ENCODE measurements around the gene ADARB2. TPM values are rescaled to one million over a fixed set of nuclear protein-coding genes. Genes with fewer than 3 reads are reported as not detected.

ADARB2 gene
- total RNA-seq, 4 donors from 2014 or later: 2.3 to 3.7 (median 2.6) TPM

- peak overlapping the region in 2 of 4 donors; percentile 40 to 54 for H3K27ac ChIP-seq (replicated peaks in 1 of 4)
- 90% methylated on average over 18 of the region's 24 CpGs for WGBS
- no peak for DNase-seq (ENCODE audit: extremely low spot score)
Measured at GRCh38 chr10:1199897-1200721, 537.2 kb downstream of the ADARB2 start.

GRCh38 chr10:1199345-1199673 lies 538.0 kb downstream of the ADARB2 start:
- Histone ChIP-seq H3K36me3 (no peaks in the 10 kb centered on the region), H3K9me3 (no peaks in the 10 kb centered on the region), H3K27ac (replicated peaks in 1 of 4) (no peak overlapping the region), H3K4me1 (peaks cover 0 to 7% (median 0%) of the 10 kb centered on the region in 4 donors), H3K4me3 (no peak overlapping the region), H3K27me3 (peaks cover 0 to 26% (median 0%) of the 10 kb centered on the region in 4 donors)
- intact Hi-C loops (cut with DNase I): no loop called here
- TF ChIP-seq EP300 (IDR thresholded peaks at IDR 0.05) (no peak), CTCF (IDR thresholded peaks at IDR 0.05) (no peak), POLR2A (IDR thresholded peaks at IDR 0.05; ENCODE audit: low read depth) (no peak), POLR2AphosphoS5 (IDR thresholded peaks at IDR 0.05) (no peak)
- WGBS: 97% methylated on average over 9 of the region's 17 CpGs
- DNase-seq (ENCODE audit: extremely low spot score): no peak

More at GRCh38 chr10:1199897-1200721, 537.2 kb downstream of the ADARB2 start:
- H3K36me3 ChIP-seq: no peaks in the 10 kb centered on the region
- intact Hi-C loops (cut with DNase I): no loop called here
- TF ChIP-seq EP300 (IDR thresholded peaks at IDR 0.05): no peak
- no peak for TF ChIP-seq POLR2AphosphoS5 (IDR thresholded peaks at IDR 0.05)
- H3K4me1 ChIP-seq: peaks cover 0 to 7% (median 0%) of the 10 kb centered on the region in 4 donors
- H3K4me3 ChIP-seq: no peak overlapping the region
- no peaks in the 10 kb centered on the region for H3K9me3 ChIP-seq
- H3K27me3 ChIP-seq: peaks cover 0 to 26% (median 0%) of the 10 kb centered on the region in 4 donors

- H3K9me3 ChIP-seq: no peaks in the 10 kb centered on the region
- H3K36me3 ChIP-seq: no peaks in the 10 kb centered on the region
- DNase-seq (ENCODE audit: extremely low spot score): no peak
- H3K27ac ChIP-seq (replicated peaks in 1 of 4): no peak overlapping the region
- TF ChIP-seq POLR2AphosphoS5 (IDR thresholded peaks at IDR 0.05) (no peak), EP300 (IDR thresholded peaks at IDR 0.05) (no peak)
- intact Hi-C loops (cut with DNase I): no loop called here
- no peak overlapping the region for H3K4me3 ChIP-seq
- H3K27me3 ChIP-seq: peaks cover 0 to 26% (median 0%) of the 10 kb centered on the region in 4 donors
- WGBS: 76% methylated on average over 11 of the region's 20 CpGs
- peaks cover 0 to 7% (median 0%) of the 10 kb centered on the region in 4 donors for H3K4me1 ChIP-seq
Measured at GRCh38 chr10:1198453-1199344, 538.6 kb downstream of the ADARB2 start.

- Histone ChIP-seq H3K4me3 (no peak overlapping the region), H3K4me1 (peaks cover 0 to 7% (median 0%) of the 10 kb centered on the region in 4 donors), H3K36me3 (no peaks in the 10 kb centered on the region), H3K27me3 (peaks cover 0 to 26% (median 0%) of the 10 kb centered on the region in 4 donors), H3K27ac (replicated peaks in 1 of 4) (no peak overlapping the region), H3K9me3 (no peaks in the 10 kb centered on the region)
- intact Hi-C loops (cut with DNase I): no loop called here
- WGBS: 20% methylated on average over 6 of the region's 6 CpGs
- TF ChIP-seq POLR2AphosphoS5 (IDR thresholded peaks at IDR 0.05) (no peak), CTCF (IDR thresholded peaks at IDR 0.05) (no peak), POLR2A (IDR thresholded peaks at IDR 0.05; ENCODE audit: low read depth) (no peak), EP300 (IDR thresholded peaks at IDR 0.05) (no peak)
- no peak for DNase-seq (ENCODE audit: extremely low spot score)
Measured at GRCh38 chr10:1197384-1197783, 539.9 kb downstream of the ADARB2 start.

- WGBS: 77% methylated on average over 2 of the region's 2 CpGs
- no peak overlapping the region for H3K27ac ChIP-seq (replicated peaks in 1 of 4)
- H3K36me3 ChIP-seq: no peaks in the 10 kb centered on the region
- no peak overlapping the region for H3K4me3 ChIP-seq
- intact Hi-C loops (cut with DNase I): no loop called here
- no peaks in the 10 kb centered on the region for H3K9me3 ChIP-seq
- peaks cover 0 to 30% (median 0%) of the 10 kb centered on the region in 4 donors for H3K27me3 ChIP-seq
- peaks cover 0 to 7% (median 0%) of the 10 kb centered on the region in 4 donors for H3K4me1 ChIP-seq
- DNase-seq (ENCODE audit: extremely low spot score): no peak
- no peak for TF ChIP-seq POLR2A (IDR thresholded peaks at IDR 0.05; ENCODE audit: low read depth)
- no peak for TF ChIP-seq POLR2AphosphoS5 (IDR thresholded peaks at IDR 0.05)
- no peak for TF ChIP-seq CTCF (IDR thresholded peaks at IDR 0.05)
- TF ChIP-seq EP300 (IDR thresholded peaks at IDR 0.05): no peak
Measured at GRCh38 chr10:1196656-1197055, 540.7 kb downstream of the ADARB2 start.

Data from esophagus muscularis mucosa (tissue), 4 donors.